ENCODE results near the gene ANKRA2.
"Not testable (repeated sequence)": the region's sequence is repeated elsewhere in the genome, so short reads cannot be mapped to it uniquely, and the experiment has no call there.

ANKRA2 gene

DNA sequence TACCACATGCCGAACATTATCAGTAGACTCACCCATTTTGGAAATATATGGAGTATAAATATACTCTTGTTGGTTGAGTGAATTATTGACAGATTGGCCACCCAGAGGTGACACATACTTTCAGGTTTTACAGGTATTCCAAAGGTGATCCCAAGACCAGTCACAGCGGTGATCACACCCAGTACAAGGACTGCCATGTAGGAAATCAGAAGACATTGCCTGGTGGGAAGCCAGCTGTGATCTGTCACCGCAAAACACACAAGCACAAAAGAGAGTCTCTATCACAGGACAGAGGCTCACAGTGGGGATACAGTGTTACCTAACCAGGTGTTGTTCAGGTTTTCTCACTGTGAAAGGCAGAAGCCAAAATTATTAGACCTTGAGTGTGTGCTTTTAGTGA, 51.4 kb downstream of the ANKRA2 start:
- Histone ChIP-seq H3K9me2 (replicated peaks; ENCODE audit: insufficient read depth, low read length) (no peaks in the 10 kb centered on the region), H3K27ac (ENCODE audit: low read depth, low read length) (no peak overlapping the region), H3K4me3 (ENCODE audit: insufficient read depth, low read length, poor library complexity, severe bottlenecking) (no peak overlapping the region), H3K9ac (ENCODE audit: low read length) (no peak overlapping the region), H3K79me2 (ENCODE audit: insufficient read depth, low read length) (no peaks in the 10 kb centered on the region), H3K4me2 (ENCODE audit: low read depth, low read length, poor library complexity, severe bottlenecking) (no peak overlapping the region), H3K36me3 (ENCODE audit: low read length) (no peaks in the 10 kb centered on the region), H3K27me3 (ENCODE audit: low read length) (no peaks in the 10 kb centered on the region), H3K9me3 (ENCODE audit: insufficient read depth, low read length) (no peaks in the 10 kb centered on the region), H2AFZ (ENCODE audit: low read depth, low read length, severe bottlenecking) (no peak overlapping the region), H3F3A (ENCODE audit: insufficient read depth) (peaks cover 2% of the 10 kb centered on the region; the same call in 1 of the 2 replicates), H4K20me1 (ENCODE audit: low read depth, low read length) (no peaks in the 10 kb centered on the region)
- no peak for TF ChIP-seq EZH2phosphoT487 (conservative IDR thresholded peaks at IDR 0.05; ENCODE audit: low read length)
- TF ChIP-seq CTCF (IDR thresholded peaks at IDR 0.05; ENCODE audit: insufficient read depth, low read length, poor library complexity, severe bottlenecking): no peak

GRCh38 chr5:73508521-73508920, 56.9 kb downstream of the ANKRA2 start:
- not testable (repeated sequence) for H4K20me1 ChIP-seq (ENCODE audit: low read depth, low read length); H3K9me3 ChIP-seq (ENCODE audit: insufficient read depth, low read length); H2AFZ ChIP-seq (ENCODE audit: low read depth, low read length, severe bottlenecking); H3K4me2 ChIP-seq (ENCODE audit: low read depth, low read length, poor library complexity, severe bottlenecking); H3K27ac ChIP-seq (ENCODE audit: low read depth, low read length); H3K27me3 ChIP-seq (ENCODE audit: low read length); H3K9ac ChIP-seq (ENCODE audit: low read length); H3K79me2 ChIP-seq (ENCODE audit: insufficient read depth, low read length); H3K9me2 ChIP-seq (replicated peaks; ENCODE audit: insufficient read depth, low read length); H3K4me3 ChIP-seq (ENCODE audit: insufficient read depth, low read length, poor library complexity, severe bottlenecking)
- peaks cover 33% of the 10 kb centered on the region for H3F3A ChIP-seq (ENCODE audit: insufficient read depth)
- peaks cover 25% of the 10 kb centered on the region; the same call in 1 of the 2 replicates for H3K36me3 ChIP-seq (ENCODE audit: low read length)

DNA sequence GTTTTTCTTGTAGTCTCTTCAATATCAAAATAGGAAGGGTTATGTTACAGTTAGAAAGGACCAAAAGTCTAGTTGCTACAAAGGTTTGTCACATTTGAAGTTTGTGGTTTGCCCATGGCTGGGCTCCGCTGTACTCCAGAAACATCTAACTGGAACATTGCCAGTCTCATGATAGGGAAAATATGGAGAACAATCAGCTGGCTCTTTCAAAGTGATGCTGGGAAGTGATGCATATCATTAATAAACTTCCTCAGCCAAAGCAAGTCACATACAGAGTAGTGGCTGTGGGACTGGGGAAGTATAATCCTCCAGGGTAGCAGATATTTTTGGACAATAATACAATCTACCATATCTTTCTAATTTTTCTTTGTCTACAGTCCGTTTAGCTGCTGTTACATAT, 58.4 kb downstream of the ANKRA2 start:
- no peak overlapping the region for H3K9ac ChIP-seq (ENCODE audit: low read length)
- no peak overlapping the region for H3K4me2 ChIP-seq (ENCODE audit: low read depth, low read length, poor library complexity, severe bottlenecking)
- TF ChIP-seq EZH2phosphoT487 (conservative IDR thresholded peaks at IDR 0.05; ENCODE audit: low read length): no peak
- TF ChIP-seq CTCF (IDR thresholded peaks at IDR 0.05; ENCODE audit: insufficient read depth, low read length, poor library complexity, severe bottlenecking): no peak
- H3K36me3 ChIP-seq (ENCODE audit: low read length): peaks cover 39% of the 10 kb centered on the region
- H3F3A ChIP-seq (ENCODE audit: insufficient read depth): peaks cover 44% of the 10 kb centered on the region
- H3K4me3 ChIP-seq (ENCODE audit: insufficient read depth, low read length, poor library complexity, severe bottlenecking): no peak overlapping the region
- no peaks in the 10 kb centered on the region for H3K27me3 ChIP-seq (ENCODE audit: low read length)
- no peak overlapping the region for H3K27ac ChIP-seq (ENCODE audit: low read depth, low read length)
- H3K9me3 ChIP-seq (ENCODE audit: insufficient read depth, low read length): no peaks in the 10 kb centered on the region
- H3K79me2 ChIP-seq (ENCODE audit: insufficient read depth, low read length): peaks cover 4% of the 10 kb centered on the region; the same call in 1 of the 2 replicates
- H2AFZ ChIP-seq (ENCODE audit: low read depth, low read length, severe bottlenecking): no peak overlapping the region
- H4K20me1 ChIP-seq (ENCODE audit: low read depth, low read length): peaks cover 8% of the 10 kb centered on the region
- H3K9me2 ChIP-seq (replicated peaks; ENCODE audit: insufficient read depth, low read length): no peaks in the 10 kb centered on the region

- H3K27ac ChIP-seq (ENCODE audit: low read depth, low read length): no peak overlapping the region
- H3K9me2 ChIP-seq (replicated peaks; ENCODE audit: insufficient read depth, low read length): no peaks in the 10 kb centered on the region
- H3K4me3 ChIP-seq (ENCODE audit: insufficient read depth, low read length, poor library complexity, severe bottlenecking): no peak overlapping the region
- H3K9me3 ChIP-seq (ENCODE audit: insufficient read depth, low read length): no peaks in the 10 kb centered on the region
- H3F3A ChIP-seq (ENCODE audit: insufficient read depth): peaks cover 44% of the 10 kb centered on the region
- H3K9ac ChIP-seq (ENCODE audit: low read length): no peak overlapping the region
- H3K79me2 ChIP-seq (ENCODE audit: insufficient read depth, low read length): peaks cover 10% of the 10 kb centered on the region
- no peak overlapping the region for H3K4me2 ChIP-seq (ENCODE audit: low read depth, low read length, poor library complexity, severe bottlenecking)
- peaks cover 39% of the 10 kb centered on the region for H3K36me3 ChIP-seq (ENCODE audit: low read length)
- no peaks in the 10 kb centered on the region for H3K27me3 ChIP-seq (ENCODE audit: low read length)
- TF ChIP-seq EZH2phosphoT487 (conservative IDR thresholded peaks at IDR 0.05; ENCODE audit: low read length): no peak
- TF ChIP-seq CTCF (IDR thresholded peaks at IDR 0.05; ENCODE audit: insufficient read depth, low read length, poor library complexity, severe bottlenecking): no peak
- H4K20me1 ChIP-seq (ENCODE audit: low read depth, low read length): peaks cover 8% of the 10 kb centered on the region
- H2AFZ ChIP-seq (ENCODE audit: low read depth, low read length, severe bottlenecking): no peak overlapping the region
Measured at GRCh38 chr5:73506459-73506955, 58.9 kb downstream of the ANKRA2 start.
